Body of pancreas (tissue), 4 donors: ENCODE data around the gene SMIM35. TPM values are rescaled to one million over a fixed set of nuclear protein-coding genes. Genes with fewer than 3 reads are reported as not detected.

Source experiments
- ATAC-seq: fragments of 150-250 bp; one replicate; pipeline ENCODE4 v1.9.1; 2016
- DNase-seq, 4 donors: peaks; one replicate each; pipeline ENCODE4 v3.0.0-alpha.2; 2019
- H3K27ac ChIP-seq, 4 donors: fragments of 200-600 bp; sonication (generic); 1 replicate in 3 of 4; 2 replicates in 1 of 4; pipeline versions ENCODE4 v1.5.1 to v1.6.1; 2016 to 2019; ENCODE audit warnings: mild to moderate bottlenecking in 1 of 4, mixed read lengths in 1 of 4, moderate library complexity in 1 of 4
- H3K27me3 ChIP-seq, 2 donors: fragments of 200-600 bp; sonication (generic); one replicate each; pipeline ENCODE4 v1.6.0; 2016; ENCODE audit warnings: mild to moderate bottlenecking in 1 of 2
- H3K36me3 ChIP-seq, 2 donors: fragments of 200-600 bp; sonication (generic); replicated peaks in 1 of 2; 2 replicates each; pipeline ENCODE4 v1.5.1; 2016; ENCODE audit warnings: low read depth in 2 of 2; ENCODE audit not compliant: insufficient read depth in 1 of 2
- H3K4me1 ChIP-seq: fragments of 200-600 bp; sonication (generic); one replicate; pipeline ENCODE4 v1.6.0; 2016
- H3K4me3 ChIP-seq, 2 donors: fragments of 200-600 bp; sonication (generic); 1 replicate in 1 of 2; 2 replicates in 1 of 2; pipeline ENCODE4 v1.5.1; 2016 to 2019
- H3K9me3 ChIP-seq, 3 donors: fragments of 200-600 bp; sonication (generic); 1 replicate in 2 of 3; 2 replicates in 1 of 3; pipeline ENCODE4 v1.5.1; 2016
- POLR2A ChIP-seq, 3 donors: fragments of 450-650 bp; IDR thresholded peaks; one replicate each; pipeline ENCODE4 v1.6.1; 2016; ENCODE audit warnings: antibody characterized with exemption in 3 of 3, mild to moderate bottlenecking in 2 of 3
- WGBS, 2 donors: methylation state at CpG; one replicate each; pipeline ENCODE4 v1.1.5; 2017; 5-methylcytosine and 5-hydroxymethylcytosine counted together
- intact Hi-C: fragments of 100-400 bp; cut with DNase I; formaldehyde crosslinking; loops from one replicate; pipeline ENCODE4 v1.15.1; 2023
- total RNA-seq, 2 donors: library from RNA; depleted of rRNA; stranded (reverse); fragments of >200 nt; gene quantifications; one replicate each; pipeline ENCODE4 v1.1.0, GENCODE V29; 2016
- TF ChIP-seq, protein P1 (sequence below), 7 experiments: fragments of 450-650 bp in 4 of 7; fragments of 200-600 bp in 3 of 7; sonication (generic) in 3 of 7; IDR thresholded peaks; one replicate each; pipeline ENCODE4 v1.5.1; 2016 to 2019; ENCODE audit warnings: antibody characterized with exemption in 7 of 7

SMIM35 gene
- total RNA-seq, 2 donors from 2014 or later: not detected

DNA sequence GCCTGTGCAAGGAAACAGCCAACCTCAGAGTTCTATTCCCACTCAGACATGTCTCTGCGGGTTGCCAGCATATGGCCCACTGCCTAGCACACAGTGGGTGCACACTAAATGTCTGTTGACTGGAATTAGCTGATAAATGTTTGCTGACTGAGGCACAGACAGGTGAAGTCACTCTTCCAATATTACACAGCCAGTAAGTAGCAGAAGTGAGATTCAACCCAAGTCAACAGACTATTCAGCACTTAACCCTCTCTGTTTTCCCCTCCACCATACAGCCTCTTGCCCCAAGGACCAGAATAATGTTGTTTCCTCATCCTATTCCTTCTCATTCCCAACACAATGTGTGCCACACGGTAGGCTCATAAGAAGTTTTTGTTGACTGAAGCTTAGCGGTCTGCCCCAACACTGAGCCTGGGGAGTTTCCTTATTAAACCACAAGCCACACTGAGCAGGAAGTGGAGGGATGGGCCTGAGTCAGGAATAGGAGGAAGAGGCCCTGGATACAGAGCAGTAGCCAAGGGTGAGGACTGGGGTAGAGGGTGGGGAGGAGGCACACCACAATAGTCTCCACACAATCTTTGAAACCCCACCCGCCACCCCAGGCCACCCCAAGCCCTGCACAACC lies 116.3 kb downstream of the SMIM35 start:
- H3K27me3 ChIP-seq: no peaks in the 10 kb centered on the region
- H3K36me3 ChIP-seq: no peaks in the 10 kb centered on the region
- no peak overlapping the region for H3K4me3 ChIP-seq
- TF ChIP-seq, protein P1, sequence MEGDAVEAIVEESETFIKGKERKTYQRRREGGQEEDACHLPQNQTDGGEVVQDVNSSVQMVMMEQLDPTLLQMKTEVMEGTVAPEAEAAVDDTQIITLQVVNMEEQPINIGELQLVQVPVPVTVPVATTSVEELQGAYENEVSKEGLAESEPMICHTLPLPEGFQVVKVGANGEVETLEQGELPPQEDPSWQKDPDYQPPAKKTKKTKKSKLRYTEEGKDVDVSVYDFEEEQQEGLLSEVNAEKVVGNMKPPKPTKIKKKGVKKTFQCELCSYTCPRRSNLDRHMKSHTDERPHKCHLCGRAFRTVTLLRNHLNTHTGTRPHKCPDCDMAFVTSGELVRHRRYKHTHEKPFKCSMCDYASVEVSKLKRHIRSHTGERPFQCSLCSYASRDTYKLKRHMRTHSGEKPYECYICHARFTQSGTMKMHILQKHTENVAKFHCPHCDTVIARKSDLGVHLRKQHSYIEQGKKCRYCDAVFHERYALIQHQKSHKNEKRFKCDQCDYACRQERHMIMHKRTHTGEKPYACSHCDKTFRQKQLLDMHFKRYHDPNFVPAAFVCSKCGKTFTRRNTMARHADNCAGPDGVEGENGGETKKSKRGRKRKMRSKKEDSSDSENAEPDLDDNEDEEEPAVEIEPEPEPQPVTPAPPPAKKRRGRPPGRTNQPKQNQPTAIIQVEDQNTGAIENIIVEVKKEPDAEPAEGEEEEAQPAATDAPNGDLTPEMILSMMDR (IDR thresholded peaks at IDR 0.05): no peak
- no peak for TF ChIP-seq POLR2A (IDR thresholded peaks at IDR 0.05)
- DNase-seq: peak in 1 of 4 donors; percentile 40
- WGBS, 2 donors: 67 to 81% methylated on average over 3 to 4 of the region's 4 CpGs
- intact Hi-C loops: no loop called here
- H3K4me1 ChIP-seq: peaks cover 13% of the 10 kb centered on the region
- ATAC-seq: no peak
- H3K27ac ChIP-seq: no peak overlapping the region
- H3K9me3 ChIP-seq: no peaks in the 10 kb centered on the region

DNA sequence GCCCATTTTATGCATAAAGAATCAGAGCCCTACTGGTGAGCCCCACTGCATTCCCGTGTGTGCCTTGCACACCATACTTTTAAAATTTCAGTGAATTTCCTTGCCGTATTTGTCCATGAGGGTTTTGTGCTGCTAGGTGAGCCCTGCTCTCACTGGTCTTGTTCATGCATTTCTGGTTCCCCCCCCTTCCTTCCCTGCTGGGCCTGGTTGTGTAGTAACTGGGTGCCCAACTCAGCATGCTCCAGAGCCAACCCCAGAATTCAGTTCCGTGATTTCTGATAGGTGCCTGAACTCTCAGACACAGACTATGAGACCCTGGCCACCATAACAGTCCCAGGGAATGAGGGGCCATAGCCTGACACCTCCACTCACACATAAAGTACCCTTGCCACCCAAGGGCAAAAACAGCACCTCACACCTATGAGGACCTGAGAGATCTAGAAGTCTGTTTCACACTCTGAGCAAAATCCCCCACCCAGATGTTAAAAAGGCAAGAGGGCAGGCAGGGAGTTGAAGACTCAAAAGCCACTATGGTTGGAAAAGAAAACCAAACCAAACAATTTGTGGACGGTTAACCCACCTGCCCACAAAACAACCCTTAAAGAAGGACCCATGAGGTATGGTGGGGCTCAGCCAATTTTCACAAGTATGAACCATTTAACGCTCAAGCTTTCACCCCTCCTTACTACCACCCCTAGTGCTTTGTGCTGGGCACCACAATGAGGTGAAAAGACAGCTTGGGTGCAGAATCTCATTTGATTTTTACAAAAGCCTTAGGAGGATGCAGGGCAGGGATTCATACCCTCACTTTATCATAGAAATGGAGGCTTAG lies 117.4 kb downstream of the SMIM35 start:
- intact Hi-C loops: no loop called here
- 86 to 94% methylated on average over 5 of the region's 5 CpGs for WGBS, 2 donors
- DNase-seq: no peak
- H3K36me3 ChIP-seq: no peaks in the 10 kb centered on the region
- no peak for ATAC-seq
- TF ChIP-seq, protein P1 (IDR thresholded peaks at IDR 0.05): no peak
- TF ChIP-seq POLR2A (IDR thresholded peaks at IDR 0.05): no peak
- H3K4me3 ChIP-seq: no peak overlapping the region
- H3K27ac ChIP-seq: no peak overlapping the region
- H3K9me3 ChIP-seq: no peaks in the 10 kb centered on the region
- H3K27me3 ChIP-seq: no peaks in the 10 kb centered on the region
- H3K4me1 ChIP-seq: peaks cover 13% of the 10 kb centered on the region

GRCh38 chr11:117966908-117967307 lies 119.9 kb downstream of the SMIM35 start:
- DNase-seq (no peak), ATAC-seq (no peak)
- Histone ChIP-seq H3K9me3 (no peaks in the 10 kb centered on the region), H3K4me1 (no peaks in the 10 kb centered on the region), H3K27ac (no peak overlapping the region), H3K4me3 (no peak overlapping the region), H3K27me3 (no peaks in the 10 kb centered on the region), H3K36me3 (no peaks in the 10 kb centered on the region)
- 73 to 77% methylated on average over 8 of the region's 8 CpGs for WGBS, 2 donors
- intact Hi-C loops: no loop called here
- TF ChIP-seq, protein P1 (IDR thresholded peaks at IDR 0.05): no peak
- no peak for TF ChIP-seq POLR2A (IDR thresholded peaks at IDR 0.05)

- no peaks in the 10 kb centered on the region for H3K4me1 ChIP-seq
- TF ChIP-seq, protein P1 (IDR thresholded peaks at IDR 0.05): no peak
- TF ChIP-seq POLR2A (IDR thresholded peaks at IDR 0.05): no peak
- intact Hi-C loops: no loop called here
- ATAC-seq (no peak), DNase-seq (no peak)
- no peaks in the 10 kb centered on the region for H3K27me3 ChIP-seq
- H3K9me3 ChIP-seq: no peaks in the 10 kb centered on the region
- WGBS, 2 donors: 84 to 87% methylated on average over 3 of the region's 3 CpGs
- no peak overlapping the region for H3K4me3 ChIP-seq
- H3K27ac ChIP-seq: no peak overlapping the region
- H3K36me3 ChIP-seq: no peaks in the 10 kb centered on the region
Observed at GRCh38 chr11:117962826-117963225, 123.9 kb downstream of the SMIM35 start.
